HG03558 (cell line): ENCODE measurements around the gene ASIC1.
A peak's percentile ranks its signal among the peaks of the same experiment; 100 is the strongest.
"Not testable (repeated sequence)": the region's sequence is repeated elsewhere in the genome, so short reads cannot be mapped to it uniquely, and the experiment has no call there.

Source experiments
- ATAC-seq: cut with Tn5 transposase; IDR thresholded peaks from one replicate; pipeline ENCODE4 v1.9.1; 2021; ENCODE audit warnings: moderate number of reproducible peaks; ENCODE audit not compliant: unreplicated experiment; ENCODE audit errors: extremely low read depth

ASIC1 gene

DNA sequence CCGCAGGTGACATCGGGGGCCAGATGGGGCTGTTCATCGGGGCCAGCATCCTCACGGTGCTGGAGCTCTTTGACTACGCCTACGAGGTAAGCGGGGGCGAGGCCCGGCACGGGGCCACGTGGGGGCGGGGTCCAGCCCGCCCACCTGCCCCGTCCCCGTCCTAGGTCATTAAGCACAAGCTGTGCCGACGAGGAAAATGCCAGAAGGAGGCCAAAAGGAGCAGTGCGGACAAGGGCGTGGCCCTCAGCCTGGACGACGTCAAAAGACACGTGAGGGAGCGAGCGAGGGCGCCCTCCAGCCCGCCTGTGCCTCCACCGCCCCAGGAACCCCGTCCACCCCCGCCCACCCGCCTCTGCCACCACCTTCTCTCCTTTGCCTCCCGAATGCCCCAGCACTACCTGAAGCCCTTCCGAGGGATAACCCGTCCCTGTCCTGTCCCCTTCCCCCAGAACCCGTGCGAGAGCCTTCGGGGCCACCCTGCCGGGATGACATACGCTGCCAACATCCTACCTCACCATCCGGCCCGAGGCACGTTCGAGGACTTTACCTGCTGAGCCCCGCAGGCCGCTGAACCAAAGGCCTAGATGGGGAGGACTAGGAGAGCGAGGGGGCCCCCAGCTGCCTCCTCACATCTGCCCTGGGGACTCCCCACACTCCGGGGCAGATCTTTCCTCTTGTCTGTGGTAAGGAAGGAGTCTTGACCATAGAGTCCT is 23.9 kb downstream of the ASIC1 start:
- ATAC-seq, result no peak

DNA sequence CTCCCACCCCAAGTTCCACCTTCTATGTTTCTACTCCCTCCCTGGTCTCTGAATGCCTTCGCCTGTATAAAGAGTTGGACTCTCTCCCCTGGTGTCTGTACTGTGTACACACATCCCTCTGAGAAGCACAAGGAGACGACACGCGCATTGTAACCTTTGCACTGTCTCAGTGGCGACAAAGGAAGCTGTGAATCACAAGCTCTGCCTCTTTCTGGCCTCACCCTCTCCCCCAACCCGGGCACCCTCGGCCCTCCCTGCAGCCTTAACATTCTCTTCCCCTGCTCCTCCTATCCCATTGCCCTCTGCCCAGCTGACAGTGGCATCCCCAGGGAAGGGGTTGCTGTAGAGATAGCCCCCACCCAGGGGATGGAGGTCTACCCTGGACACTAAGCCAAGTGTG is 25.2 kb downstream of the ASIC1 start:
- ATAC-seq, result no peak

DNA sequence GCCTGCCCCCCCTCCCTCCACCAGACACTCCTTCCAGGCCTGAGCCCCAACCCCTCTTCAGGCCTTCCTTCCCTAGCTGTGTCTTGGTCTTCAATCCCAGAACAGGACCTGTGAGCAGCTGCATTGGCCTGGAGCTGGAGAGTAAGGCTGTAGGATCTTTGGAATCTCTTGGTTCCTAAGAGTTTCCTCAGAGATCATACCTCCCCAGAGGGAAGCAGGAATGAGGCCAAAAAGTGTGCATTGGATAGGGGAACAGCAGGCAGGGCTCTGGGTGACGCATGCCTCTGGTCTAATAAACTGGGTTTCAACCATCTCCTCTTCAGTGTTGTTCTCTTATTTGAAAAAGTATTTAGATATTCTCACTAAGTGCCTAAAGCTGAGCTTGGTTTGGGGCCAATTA is 25.9 kb downstream of the ASIC1 start:
- no peak for ATAC-seq

DNA sequence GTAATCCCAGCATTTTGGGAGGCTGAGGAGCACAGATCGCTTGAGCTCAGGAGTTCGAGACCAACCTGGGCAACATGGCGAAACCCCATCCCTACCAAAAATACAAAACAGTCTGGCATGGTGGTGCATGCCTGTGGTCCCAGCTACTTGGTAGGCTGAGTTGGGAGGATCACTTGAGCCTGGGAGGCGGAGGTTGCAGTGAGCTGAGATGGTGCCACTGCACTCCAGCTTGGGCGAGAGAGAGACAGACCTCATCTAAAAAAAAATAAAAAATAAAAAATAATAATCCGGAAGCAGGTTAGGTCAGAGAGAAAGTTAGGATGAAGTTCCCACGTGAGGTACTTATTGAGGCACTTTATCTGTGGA is 27.0 kb downstream of the ASIC1 start:
- ATAC-seq, result not testable (repeated sequence)

DNA sequence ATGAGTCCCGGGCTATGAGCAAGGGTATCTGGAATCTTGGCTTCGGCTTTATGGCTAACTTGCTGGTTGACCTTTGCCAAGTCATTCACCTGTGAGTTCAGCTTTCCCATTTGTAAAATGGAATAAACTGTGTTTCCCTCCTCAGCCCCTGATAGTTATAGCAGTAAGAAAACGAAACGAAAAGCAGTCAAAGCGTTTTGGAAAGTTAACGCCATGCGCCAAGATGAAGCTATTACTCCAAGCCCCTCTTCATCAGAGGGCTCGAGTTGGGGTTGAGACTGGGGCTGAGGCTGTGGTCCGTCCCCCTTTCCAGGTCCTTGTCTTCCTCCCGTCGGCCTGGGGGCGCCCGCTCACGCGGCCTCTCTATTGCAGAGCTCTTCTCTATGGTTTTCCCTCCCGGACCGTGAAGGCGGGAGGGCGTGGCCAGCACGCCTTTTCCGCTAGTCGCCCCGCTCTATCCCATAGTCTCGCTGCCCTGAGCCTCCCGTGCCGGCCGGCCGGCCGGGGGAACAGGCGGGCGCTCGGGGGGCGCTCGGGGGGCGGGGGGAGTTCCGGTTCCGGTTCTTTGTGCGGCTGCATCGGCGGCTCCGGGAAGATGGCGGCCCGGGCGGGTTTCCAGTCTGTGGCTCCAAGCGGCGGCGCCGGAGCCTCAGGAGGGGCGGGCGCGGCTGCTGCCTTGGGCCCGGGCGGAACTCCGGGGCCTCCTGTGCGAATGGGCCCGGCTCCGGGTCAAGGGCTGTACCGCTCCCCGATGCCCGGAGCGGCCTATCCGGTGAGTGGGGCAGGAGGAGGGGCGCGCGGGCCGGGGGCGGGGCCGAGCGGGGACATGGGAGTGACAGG is 27.6 kb downstream of the ASIC1 start, which contains the start of gene SMARCD1:
Gene SMARCD1 (plus strand): TSS at position 568 of the 840 bp plus-strand sequence. CDS start 28 bp downstream, at position 596.
- peak; percentile 60 for ATAC-seq

DNA sequence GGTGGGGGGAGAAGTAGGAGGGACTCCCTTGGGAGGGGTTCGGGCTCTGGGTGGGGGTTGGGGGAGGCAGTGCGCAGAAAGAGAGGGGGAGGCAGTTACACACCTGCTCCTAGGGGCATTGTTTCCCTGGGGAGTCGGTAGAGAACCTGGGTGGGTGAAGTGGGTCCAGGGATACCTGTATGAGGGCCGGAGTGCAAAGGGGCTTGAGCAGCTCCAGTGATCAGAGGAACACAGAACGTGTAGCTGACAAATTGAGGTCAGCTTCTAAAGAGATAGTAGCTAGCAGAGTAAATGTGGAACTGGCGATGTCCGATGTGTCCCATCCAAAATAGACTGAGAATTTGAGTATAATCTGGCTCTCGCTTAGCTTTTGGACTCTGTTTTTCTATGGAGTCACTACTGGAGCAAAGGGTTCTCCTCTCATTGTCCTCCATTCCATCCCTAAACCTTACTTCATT is 28.2 kb downstream of the ASIC1 start:
- ATAC-seq, result no peak

DNA sequence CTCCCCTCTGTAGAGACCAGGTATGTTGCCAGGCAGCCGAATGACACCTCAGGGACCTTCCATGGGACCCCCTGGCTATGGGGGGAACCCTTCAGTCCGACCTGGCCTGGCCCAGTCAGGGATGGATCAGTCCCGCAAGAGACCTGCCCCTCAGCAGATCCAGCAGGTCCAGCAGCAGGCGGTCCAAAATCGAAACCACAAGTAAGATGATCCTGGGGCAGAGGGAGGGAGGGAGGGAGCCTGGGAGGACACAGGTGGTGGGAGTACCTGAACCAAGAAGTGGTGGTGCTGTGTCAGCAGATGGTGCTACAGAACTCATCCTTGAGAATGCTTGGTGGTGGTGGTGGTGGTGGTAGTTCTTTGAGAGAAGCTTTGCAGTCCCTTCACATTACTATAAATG is 28.8 kb downstream of the ASIC1 start:
- ATAC-seq, result no peak

DNA sequence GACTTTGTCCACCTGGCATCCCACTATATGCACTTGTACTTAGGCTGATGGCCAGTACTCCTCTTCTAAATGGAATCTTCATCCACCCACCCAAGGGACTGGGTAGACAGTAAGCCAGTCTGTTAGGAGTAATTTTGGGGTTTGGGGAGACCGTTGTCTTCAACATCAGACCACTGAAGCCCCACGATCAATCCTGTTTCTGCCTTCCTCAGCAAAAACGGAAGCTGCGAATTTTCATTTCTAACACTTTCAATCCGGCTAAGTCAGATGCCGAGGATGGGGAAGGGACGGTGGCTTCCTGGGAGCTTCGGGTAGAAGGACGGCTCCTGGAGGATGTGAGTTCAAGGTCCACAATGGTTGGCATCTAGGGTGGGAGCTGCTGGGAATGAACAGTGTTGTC is 29.8 kb downstream of the ASIC1 start:
- ATAC-seq, result no peak

DNA sequence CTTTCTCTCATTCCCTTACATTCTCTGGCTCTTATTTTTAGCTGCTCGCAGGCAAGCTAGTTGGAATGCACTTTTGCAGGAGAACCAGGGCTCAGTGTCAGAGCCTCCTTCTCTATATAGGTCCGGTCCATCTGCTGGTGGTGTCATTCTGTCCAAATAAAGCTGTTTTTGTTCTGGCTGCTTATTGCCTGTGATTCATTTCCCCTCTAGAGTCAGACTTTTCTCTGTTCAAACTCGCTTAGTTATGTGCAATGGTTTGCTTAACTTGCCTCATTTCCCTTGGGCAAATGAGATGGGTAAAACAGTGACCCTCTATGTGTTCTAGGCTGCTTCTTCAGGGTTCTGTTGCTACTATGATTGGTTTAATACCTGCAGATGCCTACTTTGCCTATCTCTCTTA is 30.6 kb downstream of the ASIC1 start:
- no peak for ATAC-seq

DNA sequence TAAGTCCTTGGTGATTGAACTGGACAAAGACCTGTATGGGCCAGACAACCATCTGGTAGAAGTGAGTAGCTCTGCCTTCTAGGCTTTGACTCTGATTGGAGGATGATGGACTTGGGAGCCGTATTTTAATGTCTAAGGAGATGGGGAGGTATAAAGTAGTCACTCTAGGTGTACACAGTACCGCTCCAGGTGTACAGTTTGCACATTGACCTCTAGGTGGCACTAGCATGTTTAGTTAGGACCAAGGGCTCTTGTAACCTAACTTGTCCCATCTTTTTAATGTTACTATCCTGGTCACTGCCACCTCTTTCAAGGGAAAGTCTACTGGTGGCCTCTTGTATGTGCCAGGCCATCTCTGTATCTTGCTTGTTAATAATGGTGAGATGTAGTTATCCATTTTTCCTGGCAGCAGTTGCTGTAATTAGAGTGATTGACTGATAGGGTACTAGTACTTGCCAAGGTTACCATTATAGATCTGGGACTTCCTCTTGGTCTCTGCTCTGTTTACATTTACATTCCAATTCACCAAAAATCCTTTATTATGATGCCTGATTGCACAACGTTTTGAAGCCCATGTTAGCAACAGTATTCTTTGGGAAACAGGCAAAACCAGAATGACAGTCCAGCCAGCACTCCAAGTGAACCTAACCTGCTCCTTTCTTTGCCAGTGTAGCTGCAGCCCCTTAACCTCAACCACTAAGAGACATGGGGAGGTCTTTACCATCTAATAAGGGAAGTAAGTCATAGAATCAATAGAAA is 31.4 kb downstream of the ASIC1 start:
- ATAC-seq, result no peak

DNA sequence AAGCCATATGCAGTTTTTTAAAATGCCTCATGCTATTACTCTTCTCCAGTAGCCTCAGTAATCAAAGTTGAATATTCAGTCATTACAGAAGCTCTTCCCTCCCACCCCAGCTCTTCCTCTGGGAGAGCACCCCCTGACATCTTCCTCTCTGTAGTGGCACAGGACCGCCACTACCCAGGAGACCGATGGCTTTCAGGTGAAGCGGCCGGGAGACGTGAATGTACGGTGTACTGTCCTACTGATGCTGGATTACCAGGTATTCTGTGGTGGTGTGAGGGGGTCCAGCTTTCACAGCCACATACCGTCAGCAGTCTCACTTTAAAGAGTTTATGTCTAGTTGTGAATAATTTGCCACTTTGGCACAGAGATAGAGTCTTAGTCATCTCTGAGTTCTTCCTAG is 32.3 kb downstream of the ASIC1 start:
- ATAC-seq, result no peak

DNA sequence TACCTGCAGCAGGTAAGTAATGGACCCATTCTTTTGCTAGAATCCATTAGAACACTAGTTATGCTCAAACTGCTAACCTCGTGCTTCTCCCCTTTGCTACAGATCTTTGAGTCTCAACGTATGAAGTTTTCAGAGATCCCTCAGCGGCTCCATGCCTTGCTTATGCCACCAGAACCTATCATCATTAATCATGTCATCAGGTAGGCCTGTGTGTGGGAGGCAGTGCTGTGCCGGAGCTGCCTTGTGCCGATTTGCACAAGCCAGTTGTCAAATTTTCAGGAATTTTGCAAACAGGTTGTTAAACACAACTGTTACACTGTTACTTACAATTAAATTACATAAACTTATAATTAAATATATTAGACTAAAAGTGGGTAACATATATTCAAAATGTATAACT is 33.0 kb downstream of the ASIC1 start:
- ATAC-seq, result no peak

DNA sequence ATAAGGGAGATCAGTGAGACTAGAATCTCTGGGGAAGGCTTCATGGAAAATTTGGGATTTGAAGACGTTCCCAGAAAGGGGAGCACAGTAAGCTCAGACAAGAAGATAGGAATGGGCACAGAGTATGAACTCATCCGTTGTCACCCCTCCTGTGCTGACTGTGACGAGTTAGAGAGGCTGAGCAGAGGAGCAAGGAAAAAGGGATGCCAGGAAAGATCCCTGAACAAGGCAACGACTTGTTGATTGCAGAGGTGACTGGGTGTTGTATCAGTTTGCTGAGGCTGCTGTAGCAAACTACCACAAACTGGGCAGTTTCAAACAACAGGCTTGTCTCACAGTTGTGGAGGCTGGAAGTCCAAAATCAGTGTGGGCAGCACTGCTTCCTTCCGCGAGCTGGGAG is 40.6 kb downstream of the ASIC1 start:
- ATAC-seq, result no peak

DNA sequence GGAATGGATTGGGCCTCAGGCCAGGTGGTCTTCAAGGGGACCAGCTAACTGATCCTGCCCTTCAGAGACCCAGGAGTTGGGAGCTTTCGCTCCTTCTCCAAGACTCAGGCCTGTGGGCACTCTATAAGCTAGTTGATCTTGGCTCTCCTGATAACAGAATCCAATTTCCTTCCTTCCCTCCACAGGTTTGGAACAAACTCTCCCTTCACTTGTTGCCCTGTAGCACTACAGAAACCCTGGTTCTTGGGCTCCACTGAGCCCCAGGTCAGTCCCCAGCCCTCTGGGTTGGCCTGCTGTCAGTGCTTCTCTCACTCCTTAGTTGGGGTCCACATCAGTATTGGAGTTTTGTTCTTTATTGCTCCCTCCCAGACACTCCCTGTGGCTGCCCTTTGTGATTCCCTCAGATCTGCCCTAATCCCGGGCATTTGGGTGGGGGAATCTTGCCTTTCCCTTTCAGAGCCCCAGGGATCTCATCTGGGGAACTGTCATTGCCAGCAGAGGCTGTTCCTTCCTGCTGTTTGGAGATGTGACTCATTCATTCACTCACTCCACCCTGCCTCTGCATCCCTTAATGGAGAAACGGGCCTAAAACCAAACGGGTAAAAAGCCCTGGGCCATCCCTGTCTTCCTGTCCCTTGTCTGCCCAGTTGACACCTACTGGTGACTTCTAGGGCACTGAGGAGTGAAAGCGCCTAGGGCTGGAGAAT is 42.1 kb downstream of the ASIC1 start:
- ATAC-seq, result no peak

DNA sequence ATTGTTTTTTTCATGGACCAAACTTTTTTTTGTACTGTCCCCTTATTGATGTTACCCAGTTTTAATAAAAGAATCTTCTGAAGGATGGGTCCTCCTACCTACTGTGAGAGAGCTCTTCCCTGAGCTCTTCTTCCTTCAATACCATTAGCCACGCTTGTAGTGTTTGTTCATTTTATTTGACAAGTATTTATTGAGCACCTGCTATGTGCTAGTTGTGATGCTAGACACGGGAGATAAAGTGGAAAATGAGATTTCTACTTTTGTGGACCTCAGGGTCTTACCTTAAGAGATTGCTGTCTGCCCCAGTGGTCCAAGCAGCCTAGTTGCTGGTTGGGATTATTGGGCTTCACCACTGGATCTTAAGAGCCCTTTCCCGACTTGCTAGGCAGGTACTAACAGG is 43.2 kb downstream of the ASIC1 start:
- ATAC-seq, result no peak

DNA sequence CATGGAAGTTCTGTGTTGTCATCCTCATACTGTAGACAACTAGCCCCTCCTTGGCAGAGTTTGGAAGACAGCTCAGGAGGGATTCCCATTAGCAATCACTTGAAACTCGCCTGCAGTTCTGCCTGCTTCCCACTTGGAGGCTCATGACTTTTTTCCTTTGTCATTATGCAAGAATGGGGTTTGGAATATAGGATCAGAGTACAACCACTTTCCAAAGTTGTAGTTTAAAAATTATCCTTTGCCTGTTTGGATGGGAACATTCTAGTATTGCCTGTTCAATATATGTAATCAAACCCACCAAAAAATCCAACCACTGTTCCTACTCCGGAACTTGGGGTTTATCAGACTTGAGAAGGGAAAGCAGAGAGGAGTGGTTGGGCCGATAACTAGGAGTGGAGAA is 44.3 kb downstream of the ASIC1 start:
- ATAC-seq, result no peak

DNA sequence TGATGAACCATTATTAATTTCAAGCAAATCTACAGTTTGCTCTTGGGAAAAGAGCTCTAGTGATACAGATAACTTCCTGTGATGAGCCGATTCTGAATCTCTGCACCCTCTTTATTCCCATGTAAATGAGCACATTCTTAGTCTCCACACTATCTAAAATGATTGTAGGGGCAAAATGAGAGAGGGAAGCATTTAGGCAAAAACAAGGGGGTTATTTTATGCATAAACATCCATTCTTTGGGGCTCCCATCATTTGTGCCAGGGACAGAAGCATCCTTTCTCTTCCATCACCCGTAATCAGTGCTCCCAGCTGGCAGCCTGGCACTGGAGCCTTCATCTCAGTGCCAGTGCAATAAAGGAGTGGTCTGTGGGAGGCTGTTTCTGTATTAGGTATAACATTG is 44.7 kb downstream of the ASIC1 start:
- ATAC-seq, result no peak

DNA sequence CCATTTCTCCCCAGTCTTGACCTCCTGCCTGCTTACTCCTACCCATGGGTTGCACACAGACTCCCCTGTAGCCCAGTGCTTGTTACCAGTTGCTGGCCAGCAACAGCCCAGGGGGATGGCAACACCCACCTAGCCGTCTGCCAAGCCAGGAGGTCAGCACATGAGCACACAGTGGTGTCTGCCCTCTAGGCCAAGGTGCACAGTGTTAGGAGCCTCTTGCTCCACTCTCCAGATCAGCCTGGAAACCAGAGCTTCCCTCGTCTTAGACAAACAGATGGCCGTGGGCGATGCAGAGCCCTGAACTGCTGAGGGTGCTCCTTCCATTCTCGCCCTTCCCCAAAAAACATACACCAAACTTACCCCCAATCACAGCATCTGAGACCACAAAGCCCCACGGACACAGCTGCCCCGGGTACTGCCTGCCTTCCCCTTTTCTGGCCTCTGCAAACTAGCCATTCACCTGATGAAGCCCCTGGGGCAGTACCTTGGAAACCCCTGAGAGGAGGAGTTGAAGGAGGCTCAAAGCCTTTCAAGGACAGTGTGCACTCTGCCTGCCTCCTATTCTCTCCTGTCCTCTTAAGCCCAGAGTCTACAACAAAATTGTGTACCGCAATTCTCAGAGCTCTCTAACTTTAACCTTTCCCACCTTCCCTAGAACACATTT is 45.4 kb downstream of the ASIC1 start:
- ATAC-seq, result no peak

DNA sequence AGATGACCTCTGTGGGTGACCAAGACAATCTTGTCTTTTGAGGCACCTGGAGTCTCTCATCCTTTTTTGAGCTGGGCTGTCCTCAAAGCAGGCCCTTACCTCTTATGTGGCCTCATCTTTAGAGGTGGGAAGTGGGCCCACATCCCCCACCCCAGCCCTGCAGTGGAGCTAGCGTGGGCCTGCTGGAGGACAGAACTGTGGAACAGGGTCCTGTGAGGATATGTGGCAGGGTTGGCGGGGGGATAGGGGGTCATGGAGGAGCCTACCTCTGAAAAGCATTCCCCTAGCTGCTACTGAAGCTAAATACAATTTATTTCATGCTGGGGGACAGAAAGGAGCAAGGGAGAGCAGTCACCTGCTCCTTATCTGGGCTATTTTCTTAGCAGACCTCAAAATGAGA is 46.0 kb downstream of the ASIC1 start:
- ATAC-seq, result no peak

DNA sequence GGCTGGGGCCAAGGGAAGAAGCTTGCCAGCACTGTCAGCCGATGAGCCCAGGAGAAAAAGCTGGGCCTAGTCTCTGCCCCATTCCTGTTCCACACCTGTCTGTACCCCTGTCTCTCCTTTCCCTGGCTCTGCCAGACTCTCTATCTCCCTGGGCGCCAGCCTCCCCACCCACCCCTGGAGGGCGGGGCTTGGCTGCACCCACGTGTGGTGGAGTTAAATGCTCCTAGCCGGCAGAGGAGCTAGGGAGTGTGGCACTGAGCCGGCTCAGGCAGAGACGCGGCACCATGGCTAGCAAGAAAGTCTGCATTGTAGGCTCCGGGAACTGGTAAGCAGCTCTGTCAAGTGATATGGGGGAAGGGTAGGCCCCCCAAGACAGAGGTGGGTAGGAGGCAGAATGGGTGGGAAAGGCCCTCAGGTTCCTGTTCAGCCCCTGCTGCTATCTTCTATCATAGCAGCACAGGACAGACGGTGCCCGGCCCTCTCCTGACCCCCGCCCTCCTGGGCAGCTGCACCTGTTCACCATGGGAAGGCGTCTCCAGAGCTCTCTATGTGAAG is 46.4 kb downstream of the ASIC1 start, which contains the start of gene GPD1:
Gene GPD1 (plus strand): TSS at position 242 of the 555 bp plus-strand sequence. CDS start 43 bp downstream, at position 285.
- no peak for ATAC-seq
